Thoracic aorta (tissue), 2 donors: ENCODE results near the gene FAT2. TPM values are rescaled to one million over a fixed set of nuclear protein-coding genes. Genes with fewer than 3 reads are reported as not detected.

ENCODE experiments used
- ATAC-seq: fragments of 150-250 bp; one replicate; pipeline ENCODE4 v1.8.0; 2017; ENCODE audit warnings: low read depth; ENCODE audit not compliant: insufficient number of reproducible peaks, low FRiP score
- DNase-seq: peaks from one replicate; pipeline ENCODE4 v3.0.0-alpha.2; 2020; ENCODE audit warnings: low spot score
- H3K27ac ChIP-seq, 2 donors: fragments of 200-600 bp; sonication (generic); 1 replicate in 1 of 2; 2 replicates in 1 of 2; pipeline ENCODE4 v1.5.1; 2016; ENCODE audit warnings: mild to moderate bottlenecking in 2 of 2, moderate library complexity in 2 of 2
- H3K27me3 ChIP-seq: fragments of 200-600 bp; sonication (generic); replicated peaks from 2 replicates; pipeline ENCODE4 v1.6.0; 2016; ENCODE audit warnings: mild to moderate bottlenecking; ENCODE audit not compliant: insufficient read depth
- H3K36me3 ChIP-seq: fragments of 200-600 bp; sonication (generic); one replicate; pipeline ENCODE4 v1.5.1; 2016
- H3K4me1 ChIP-seq, 2 donors: fragments of 200-600 bp; sonication (generic); 1 replicate in 1 of 2; 2 replicates in 1 of 2; pipeline versions ENCODE4 v1.5.1 to v1.6.0; 2016; ENCODE audit warnings: low read depth in 2 of 2, mild to moderate bottlenecking in 1 of 2; ENCODE audit not compliant: control insufficient read depth in 1 of 2
- H3K4me3 ChIP-seq: fragments of 200-600 bp; sonication (generic); 2 replicates; pipeline ENCODE4 v1.5.1; 2016; ENCODE audit warnings: mild to moderate bottlenecking
- H3K9me3 ChIP-seq: fragments of 200-600 bp; sonication (generic); 2 replicates; pipeline ENCODE4 v1.5.1; 2016
- CTCF ChIP-seq: fragments of 200-600 bp; sonication (generic); IDR thresholded peaks from one replicate; pipeline ENCODE4 v1.5.1; 2019; ENCODE audit warnings: antibody characterized with exemption
- total RNA-seq, 2 donors: library from RNA; depleted of rRNA; stranded (reverse); fragments of >200 nt; gene quantifications; one replicate each; pipeline versions ENCODE4 v1.1.0 to v1.2.3, GENCODE V29; 2016

The FAT2 gene
- total RNA-seq, 2 donors from 2014 or later = 0.14 TPM; not detected in 1

- no peak overlapping the region for H3K4me3 ChIP-seq
- no peak for DNase-seq
- no peaks in the 10 kb centered on the region for H3K36me3 ChIP-seq
- no peak for ATAC-seq
- no peak for TF ChIP-seq CTCF
- no peaks in the 10 kb centered on the region for H3K9me3 ChIP-seq
- no peak overlapping the region for H3K27ac ChIP-seq
- no peaks in the 10 kb centered on the region for H3K4me1 ChIP-seq
- H3K27me3 ChIP-seq = no peaks in the 10 kb centered on the region
Observed at GRCh38 chr5:151597749-151598148, 6.6 kb upstream of the FAT2 start.

- Histone ChIP-seq H3K9me3 (no peaks in the 10 kb centered on the region), H3K27ac (no peak overlapping the region), H3K4me3 (no peak overlapping the region), H3K36me3 (no peaks in the 10 kb centered on the region), H3K27me3 (no peaks in the 10 kb centered on the region), H3K4me1 (no peaks in the 10 kb centered on the region)
- DNase-seq (no peak), ATAC-seq (no peak)
- TF ChIP-seq CTCF = no peak
Observed at GRCh38 chr5:151596828-151597539, 5.9 kb upstream of the FAT2 start.

- H3K4me3 ChIP-seq = no peak overlapping the region
- no peak for DNase-seq
- H3K27ac ChIP-seq = no peak overlapping the region
- H3K4me1 ChIP-seq = no peaks in the 10 kb centered on the region
- no peak for TF ChIP-seq CTCF
- H3K36me3 ChIP-seq = no peaks in the 10 kb centered on the region
- no peaks in the 10 kb centered on the region for H3K27me3 ChIP-seq
- H3K9me3 ChIP-seq = no peaks in the 10 kb centered on the region
- no peak for ATAC-seq
Observed at GRCh38 chr5:151595411-151595826, 4.3 kb upstream of the FAT2 start.

GRCh38 chr5:151592855-151593408 is 1.8 kb upstream of the FAT2 start:
- H3K4me3 ChIP-seq = no peak overlapping the region
- ATAC-seq (no peak), DNase-seq (no peak)
- no peaks in the 10 kb centered on the region for H3K9me3 ChIP-seq
- H3K27ac ChIP-seq = no peak overlapping the region
- no peaks in the 10 kb centered on the region for H3K4me1 ChIP-seq
- no peaks in the 10 kb centered on the region for H3K27me3 ChIP-seq
- TF ChIP-seq CTCF = no peak
- H3K36me3 ChIP-seq = no peaks in the 10 kb centered on the region

- Histone ChIP-seq H3K27me3 (no peaks in the 10 kb centered on the region), H3K9me3 (no peaks in the 10 kb centered on the region), H3K36me3 (no peaks in the 10 kb centered on the region), H3K4me1 (no peaks in the 10 kb centered on the region), H3K4me3 (no peak overlapping the region), H3K27ac (no peak overlapping the region)
- ATAC-seq = no peak
- no peak for TF ChIP-seq CTCF
- no peak for DNase-seq
Observed at GRCh38 chr5:151589878-151590570, 1.1 kb downstream of the FAT2 start.
